ENCODE measurements around the gene ANKS1B. TPM values are rescaled to one million over a fixed set of nuclear protein-coding genes. Genes with fewer than 3 reads are reported as not detected.

Gene ANKS1B
- total RNA-seq, 4 donors from 2014 or later, result 16.6 to 62.6 (median 40.2) TPM

- H3K4me3 ChIP-seq, result no peak overlapping the region
- DNase-seq, result no peak
- H3K27me3 ChIP-seq, result no peaks in the 10 kb centered on the region
- H3K4me1 ChIP-seq, result no peaks in the 10 kb centered on the region
- intact Hi-C loops (cut with DNase I; ENCODE audit: low total_unique reads), result no loop called here
- no peaks in the 10 kb centered on the region for H3K36me3 ChIP-seq
- H3K9me3 ChIP-seq, result no peaks in the 10 kb centered on the region
- H3K27ac ChIP-seq, result peak overlapping the region in 1 of 2 donors; percentile 53
- no peak for TF ChIP-seq CTCF (IDR thresholded peaks at IDR 0.05)
- no peak for TF ChIP-seq POLR2A (IDR thresholded peaks at IDR 0.05)
These were observed 853.8 kb downstream of the ANKS1B start for GRCh38 chr12:99130808-99131553.

- no peaks in the 10 kb centered on the region for H3K36me3 ChIP-seq
- no peaks in the 10 kb centered on the region for H3K27me3 ChIP-seq
- TF ChIP-seq POLR2A (IDR thresholded peaks at IDR 0.05) (no peak), CTCF (IDR thresholded peaks at IDR 0.05) (no peak)
- H3K4me3 ChIP-seq, result no peak overlapping the region
- H3K27ac ChIP-seq, result no peak overlapping the region
- DNase-seq, result no peak
- intact Hi-C loops (cut with DNase I; ENCODE audit: low total_unique reads), result no loop called here
- no peaks in the 10 kb centered on the region for H3K9me3 ChIP-seq
- no peaks in the 10 kb centered on the region for H3K4me1 ChIP-seq
These were observed 856.4 kb downstream of the ANKS1B start for GRCh38 chr12:99128246-99128802.

- Histone ChIP-seq H3K27me3 (no peaks in the 10 kb centered on the region), H3K4me3 (no peak overlapping the region), H3K27ac (no peak overlapping the region), H3K9me3 (no peaks in the 10 kb centered on the region), H3K36me3 (no peaks in the 10 kb centered on the region), H3K4me1 (no peaks in the 10 kb centered on the region)
- DNase-seq, result no peak
- TF ChIP-seq CTCF (IDR thresholded peaks at IDR 0.05) (no peak), POLR2A (IDR thresholded peaks at IDR 0.05) (no peak)
- intact Hi-C loops (cut with DNase I; ENCODE audit: low total_unique reads), result no loop called here
These were observed 861.8 kb downstream of the ANKS1B start for GRCh38 chr12:99122959-99123358.

- no peaks in the 10 kb centered on the region for H3K9me3 ChIP-seq
- TF ChIP-seq POLR2A (IDR thresholded peaks at IDR 0.05) (no peak), CTCF (IDR thresholded peaks at IDR 0.05) (no peak)
- H3K4me3 ChIP-seq, result no peak overlapping the region
- intact Hi-C loops (cut with DNase I; ENCODE audit: low total_unique reads), result no loop called here
- H3K27me3 ChIP-seq, result no peaks in the 10 kb centered on the region
- no peak for DNase-seq
- H3K36me3 ChIP-seq, result no peaks in the 10 kb centered on the region
- H3K4me1 ChIP-seq, result no peaks in the 10 kb centered on the region
- H3K27ac ChIP-seq, result no peak overlapping the region
These were observed 862.2 kb downstream of the ANKS1B start for GRCh38 chr12:99122496-99122895.

- TF ChIP-seq CTCF (IDR thresholded peaks at IDR 0.05), result no peak
- no peak for TF ChIP-seq POLR2A (IDR thresholded peaks at IDR 0.05)
- no peaks in the 10 kb centered on the region for H3K4me1 ChIP-seq
- intact Hi-C loops (cut with DNase I; ENCODE audit: low total_unique reads), result no loop called here
These were observed 863.2 kb downstream of the ANKS1B start for GRCh38 chr12:99121546-99121945.

More at GRCh38 chr12:99121546-99121945, 863.2 kb downstream of the ANKS1B start:
- no peaks in the 10 kb centered on the region for H3K27me3 ChIP-seq
- no peak for DNase-seq
- no peaks in the 10 kb centered on the region for H3K36me3 ChIP-seq
- H3K27ac ChIP-seq, result no peak overlapping the region
- no peaks in the 10 kb centered on the region for H3K9me3 ChIP-seq
- no peak overlapping the region for H3K4me3 ChIP-seq
